Measurements from ENCODE around the gene SNUPN. TPM values are rescaled to one million over a fixed set of nuclear protein-coding genes. Genes with fewer than 3 reads are reported as not detected.
"Not testable (repeated sequence)": the region's sequence is repeated elsewhere in the genome, so short reads cannot be mapped to it uniquely, and the experiment has no call there.

The SNUPN gene
- total RNA-seq, 4 donors from 2014 or later: 14.2 to 18.3 (median 15.9) TPM

GRCh38 chr15:75639191-75639708 lies 13.7 kb upstream of the SNUPN start:
- Histone ChIP-seq H3K4me3 (peak overlapping the region; percentile 75 to 97 (median 82)), H3K27me3 (no peaks in the 10 kb centered on the region), H3K9me3 (no peaks in the 10 kb centered on the region), H3K36me3 (no peaks in the 10 kb centered on the region), H3K27ac (peak overlapping the region; percentile 87 to 95 (median 92)), H3K4me1 (peaks cover 26 to 28% of the 10 kb centered on the region in 2 donors)
- ATAC-seq (no peak), DNase-seq (no peak)
- intact Hi-C loops (cut with DNase I; ENCODE audit: low total_unique reads): loop anchor here (2.0 to 10.0 kb wide), 2 partner anchors 36 to 96 kb away; no protein-coding TSS in a partner anchor
- TF ChIP-seq POLR2A (IDR thresholded peaks at IDR 0.05) (no peak), CTCF (IDR thresholded peaks at IDR 0.05 in 4 of 5, conservative IDR thresholded peaks at IDR 0.05 in 1 of 5) (no peak)
- in situ Hi-C loops (cut with MboI; ENCODE audit: low sequenced_read_pairs in 4 of 4): loop anchor here in 3 of 4 donors (5.0 to 25.0 kb wide), 2 partner anchors 38 to 277 kb away; partner anchors contain the start of gene MAN2C1 (in 2 of the 3)

GRCh38 chr15:75637245-75638009 lies 11.9 kb upstream of the SNUPN start:
- Histone ChIP-seq H3K27me3 (no peaks in the 10 kb centered on the region), H3K27ac (peak overlapping the region; percentile 87 to 95 (median 92)), H3K4me1 (peaks cover 26 to 28% of the 10 kb centered on the region in 2 donors), H3K9me3 (no peaks in the 10 kb centered on the region), H3K4me3 (peak overlapping the region in 2 of 4 donors; percentile 26 to 79), H3K36me3 (no peaks in the 10 kb centered on the region)
- ATAC-seq (no peak), DNase-seq (no peak)
- TF ChIP-seq CTCF (IDR thresholded peaks at IDR 0.05 in 4 of 5, conservative IDR thresholded peaks at IDR 0.05 in 1 of 5) (no peak), POLR2A (IDR thresholded peaks at IDR 0.05) (no peak)
- intact Hi-C loops (cut with DNase I; ENCODE audit: low total_unique reads): loop anchor here (2.0 to 10.0 kb wide), 2 partner anchors 37 to 97 kb away; no protein-coding TSS in a partner anchor
- in situ Hi-C loops (cut with MboI; ENCODE audit: low sequenced_read_pairs in 4 of 4): loop anchor here in 3 of 4 donors (5.0 to 25.0 kb wide), 2 partner anchors 40 to 275 kb away; partner anchors contain the start of gene MAN2C1 (in 2 of the 3)

- H3K4me3 ChIP-seq: no peak overlapping the region
- in situ Hi-C loops (cut with MboI; ENCODE audit: low sequenced_read_pairs in 4 of 4): loop anchor here in 3 of 4 donors (5.0 to 25.0 kb wide), 2 partner anchors 41 to 274 kb away; partner anchors contain the start of gene MAN2C1 (in 2 of the 3)
- DNase-seq (no peak), ATAC-seq (no peak)
- H3K4me1 ChIP-seq: peaks cover 26 to 28% of the 10 kb centered on the region in 2 donors
- no peaks in the 10 kb centered on the region for H3K9me3 ChIP-seq
- intact Hi-C loops (cut with DNase I; ENCODE audit: low total_unique reads): loop anchor here (10.0 kb wide), 1 partner anchor 99 kb away; no protein-coding TSS in a partner anchor
- no peaks in the 10 kb centered on the region for H3K27me3 ChIP-seq
- no peaks in the 10 kb centered on the region for H3K36me3 ChIP-seq
- TF ChIP-seq CTCF (IDR thresholded peaks at IDR 0.05 in 4 of 5, conservative IDR thresholded peaks at IDR 0.05 in 1 of 5) (no peak), POLR2A (IDR thresholded peaks at IDR 0.05) (no peak)
- H3K27ac ChIP-seq: no peak overlapping the region
Observed at GRCh38 chr15:75636026-75636425, 10.5 kb upstream of the SNUPN start.

- not testable (repeated sequence) for H3K9me3 ChIP-seq, H3K36me3 ChIP-seq, DNase-seq, ATAC-seq, H3K27me3 ChIP-seq, H3K4me3 ChIP-seq, H3K27ac ChIP-seq
- intact Hi-C loops (cut with DNase I; ENCODE audit: low total_unique reads): loop anchor here (10.0 kb wide), 1 partner anchor 101 kb away; no protein-coding TSS in a partner anchor
- in situ Hi-C loops (cut with MboI; ENCODE audit: low sequenced_read_pairs in 4 of 4): loop anchor here in 2 of 4 donors (25.0 kb wide), 1 partner anchor 272 kb away; the partner anchor contains the start of gene MAN2C1 (in 2 of the 2)
- H3K4me1 ChIP-seq: peaks cover 18 to 22% of the 10 kb centered on the region in 2 donors
Observed at GRCh38 chr15:75633922-75634321, 8.4 kb upstream of the SNUPN start.

- no peak overlapping the region for H3K4me3 ChIP-seq
- intact Hi-C loops (cut with DNase I; ENCODE audit: low total_unique reads): loop anchor here (10.0 kb wide), 1 partner anchor 103 kb away; no protein-coding TSS in a partner anchor
- ATAC-seq (no peak), DNase-seq (no peak)
- H3K27me3 ChIP-seq: no peaks in the 10 kb centered on the region
- no peak overlapping the region for H3K27ac ChIP-seq
- H3K36me3 ChIP-seq: no peaks in the 10 kb centered on the region
- no peaks in the 10 kb centered on the region for H3K9me3 ChIP-seq
- TF ChIP-seq CTCF (IDR thresholded peaks at IDR 0.05 in 4 of 5, conservative IDR thresholded peaks at IDR 0.05 in 1 of 5): no peak
- no peak for TF ChIP-seq POLR2A (IDR thresholded peaks at IDR 0.05)
- peaks cover 0 to 2% of the 10 kb centered on the region in 2 donors for H3K4me1 ChIP-seq
- in situ Hi-C loops (cut with MboI; ENCODE audit: low sequenced_read_pairs in 4 of 4): loop anchor here in 2 of 4 donors (25.0 kb wide), 1 partner anchor 270 kb away; the partner anchor contains the start of gene MAN2C1 (in 2 of the 2)
Observed at GRCh38 chr15:75631935-75632334, 6.4 kb upstream of the SNUPN start.

All from gastrocnemius medialis (tissue), 4 donors.